ENCODE measurements around the gene APCDD1.
"Not testable (repeated sequence)": the region's sequence is repeated elsewhere in the genome, so short reads cannot be mapped to it uniquely, and the experiment has no call there.

Gene APCDD1

GRCh38 chr18:10463096-10463495 lies 8.7 kb downstream of the APCDD1 start:
- TF ChIP-seq, protein P1, sequence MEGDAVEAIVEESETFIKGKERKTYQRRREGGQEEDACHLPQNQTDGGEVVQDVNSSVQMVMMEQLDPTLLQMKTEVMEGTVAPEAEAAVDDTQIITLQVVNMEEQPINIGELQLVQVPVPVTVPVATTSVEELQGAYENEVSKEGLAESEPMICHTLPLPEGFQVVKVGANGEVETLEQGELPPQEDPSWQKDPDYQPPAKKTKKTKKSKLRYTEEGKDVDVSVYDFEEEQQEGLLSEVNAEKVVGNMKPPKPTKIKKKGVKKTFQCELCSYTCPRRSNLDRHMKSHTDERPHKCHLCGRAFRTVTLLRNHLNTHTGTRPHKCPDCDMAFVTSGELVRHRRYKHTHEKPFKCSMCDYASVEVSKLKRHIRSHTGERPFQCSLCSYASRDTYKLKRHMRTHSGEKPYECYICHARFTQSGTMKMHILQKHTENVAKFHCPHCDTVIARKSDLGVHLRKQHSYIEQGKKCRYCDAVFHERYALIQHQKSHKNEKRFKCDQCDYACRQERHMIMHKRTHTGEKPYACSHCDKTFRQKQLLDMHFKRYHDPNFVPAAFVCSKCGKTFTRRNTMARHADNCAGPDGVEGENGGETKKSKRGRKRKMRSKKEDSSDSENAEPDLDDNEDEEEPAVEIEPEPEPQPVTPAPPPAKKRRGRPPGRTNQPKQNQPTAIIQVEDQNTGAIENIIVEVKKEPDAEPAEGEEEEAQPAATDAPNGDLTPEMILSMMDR (conservative IDR thresholded peaks at IDR 0.05) = no peak
- no peak overlapping the region for H3K27ac ChIP-seq

GRCh38 chr18:10463741-10464140 lies 9.3 kb downstream of the APCDD1 start:
- no peak overlapping the region for H3K27ac ChIP-seq
- TF ChIP-seq, protein P1 (conservative IDR thresholded peaks at IDR 0.05) = no peak

GRCh38 chr18:10464161-10464648 lies 9.8 kb downstream of the APCDD1 start:
- not testable (repeated sequence) for H3K27ac ChIP-seq

DNA sequence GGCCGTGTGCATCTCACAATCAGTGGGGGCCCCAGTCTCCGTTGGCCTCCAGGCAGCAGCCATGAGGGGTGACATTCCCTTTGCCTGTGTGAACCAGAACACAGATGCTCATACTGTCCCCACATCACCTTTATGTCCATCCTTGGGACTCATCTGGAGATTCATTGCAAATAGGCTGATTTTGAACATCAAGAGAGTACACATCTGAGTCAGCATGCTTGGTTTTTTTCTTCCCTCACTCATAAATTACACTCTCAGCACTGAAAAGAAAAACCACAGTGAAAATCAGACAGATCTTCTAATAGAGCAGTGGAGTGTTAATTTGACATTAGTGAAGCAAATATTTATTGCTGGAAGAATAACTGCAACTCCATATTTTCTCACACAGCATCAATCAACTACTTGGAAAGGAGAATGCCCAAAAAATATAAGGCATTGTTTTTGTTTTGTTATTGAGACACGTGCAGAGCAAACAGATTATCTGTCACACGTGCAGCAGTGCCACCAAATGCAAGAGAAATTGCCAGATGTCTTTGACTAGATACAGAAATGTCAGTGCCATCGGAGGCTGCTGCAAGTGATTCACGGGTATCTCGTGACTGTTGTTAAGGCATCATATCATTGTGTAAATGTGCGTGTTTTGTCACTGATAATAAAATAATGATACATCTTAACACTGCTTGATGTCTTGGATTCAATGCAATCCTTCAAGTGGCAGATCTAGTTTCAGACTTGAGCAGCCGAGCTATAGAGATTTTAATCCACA lies 10.9 kb downstream of the APCDD1 start:
- TF ChIP-seq, protein P1 (conservative IDR thresholded peaks at IDR 0.05) = no peak

DNA sequence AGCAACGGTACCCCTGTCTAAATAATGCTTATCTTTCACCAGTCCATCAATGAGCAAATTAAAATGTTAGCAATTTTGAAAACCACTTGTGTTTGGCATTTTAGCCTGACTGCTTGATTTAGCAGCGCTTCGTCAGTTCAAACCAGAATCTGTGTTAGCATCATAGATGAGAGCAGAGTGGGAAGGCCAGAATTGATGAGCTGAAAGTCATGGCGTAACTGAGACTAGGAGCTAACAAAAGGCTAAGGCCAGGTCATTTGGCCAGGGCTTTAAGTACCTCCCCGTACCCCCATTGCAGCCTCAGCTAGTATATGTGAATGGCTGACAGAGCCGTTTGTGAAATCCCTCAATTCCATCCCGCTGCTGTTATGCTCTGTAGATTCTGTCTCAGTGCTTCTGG lies 16.0 kb downstream of the APCDD1 start:
- TF ChIP-seq, protein P1 (conservative IDR thresholded peaks at IDR 0.05) = no peak
- H3K27ac ChIP-seq = no peak overlapping the region

More for the DNA sequence above, 10.9 kb downstream of the APCDD1 start:
- H3K27ac ChIP-seq = no peak overlapping the region

GRCh38 chr18:10471574-10471973 lies 17.1 kb downstream of the APCDD1 start:
- TF ChIP-seq, protein P1 (conservative IDR thresholded peaks at IDR 0.05) = no peak
- no peak overlapping the region for H3K27ac ChIP-seq

- TF ChIP-seq, protein P1 (conservative IDR thresholded peaks at IDR 0.05) = no peak
- H3K27ac ChIP-seq = no peak overlapping the region
Measured at GRCh38 chr18:10473132-10473531, 18.7 kb downstream of the APCDD1 start.

DNA sequence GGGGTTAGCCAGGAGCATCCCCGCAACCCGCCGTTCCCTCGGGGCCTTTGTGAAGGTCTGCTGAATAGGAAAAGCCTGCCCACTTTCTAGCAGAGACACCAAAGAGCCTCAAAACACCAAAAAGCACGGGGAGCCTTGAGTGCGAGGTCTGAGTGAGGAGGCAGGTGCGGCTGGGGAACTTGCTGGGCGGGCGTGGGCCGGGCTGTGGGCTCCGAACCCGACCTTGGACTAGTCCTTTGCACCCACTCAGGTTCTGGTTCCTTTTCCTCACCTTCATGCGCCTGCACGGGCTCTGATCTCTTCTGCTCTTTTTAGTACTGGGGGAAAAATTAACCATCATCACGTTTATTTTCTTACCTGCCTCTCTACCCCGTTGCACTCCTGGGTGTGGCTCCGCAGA lies 19.9 kb downstream of the APCDD1 start:
- H3K27ac ChIP-seq = no peak overlapping the region
- TF ChIP-seq, protein P1 (conservative IDR thresholded peaks at IDR 0.05) = no peak
